Measurements from ENCODE around the gene ANKRD44.
"Not testable (repeated sequence)": the region's sequence is repeated elsewhere in the genome, so short reads cannot be mapped to it uniquely, and the experiment has no call there.

The ANKRD44 gene

GRCh38 chr2:197310271-197310985 is at the start of gene ANKRD44:
Gene ANKRD44 (minus strand): TSS chr2:197310780. CDS start chr2:197310604, 176 bp downstream.
- peak; percentile 73 to 86 for DNase-seq

- peak; percentile 6 to 12 for DNase-seq
Measured at GRCh38 chr2:197359859-197360258, 49.3 kb upstream of the ANKRD44 start.

- DNase-seq: no peak
Measured at GRCh38 chr2:197358931-197359330, 48.4 kb upstream of the ANKRD44 start.

- no peak for DNase-seq
Measured at GRCh38 chr2:197357986-197358385, 47.4 kb upstream of the ANKRD44 start.

GRCh38 chr2:197356136-197356535 is 45.6 kb upstream of the ANKRD44 start:
- DNase-seq: peak in 1 of 2 experiments; percentile 4

- DNase-seq: no peak
Measured at GRCh38 chr2:197354169-197354558, 43.6 kb upstream of the ANKRD44 start.

GRCh38 chr2:197353393-197354168 is 43.0 kb upstream of the ANKRD44 start:
- no peak for DNase-seq

- no peak for DNase-seq
Measured at GRCh38 chr2:197349699-197350098, 39.1 kb upstream of the ANKRD44 start.

- DNase-seq: peak in 1 of 2 experiments; percentile 38
Measured at GRCh38 chr2:197348721-197349360, 38.3 kb upstream of the ANKRD44 start.

GRCh38 chr2:197345846-197346370 is 35.3 kb upstream of the ANKRD44 start:
- no peak for DNase-seq

- DNase-seq: not testable (repeated sequence)
Measured at GRCh38 chr2:197343968-197344367, 33.4 kb upstream of the ANKRD44 start.

- no peak for DNase-seq
Measured at GRCh38 chr2:197340591-197340990, 30.0 kb upstream of the ANKRD44 start.

- no peak for DNase-seq
Measured at GRCh38 chr2:197339496-197340220, 29.1 kb upstream of the ANKRD44 start.

GRCh38 chr2:197339016-197339415 is 28.4 kb upstream of the ANKRD44 start:
- DNase-seq: no peak

- DNase-seq: peak in 1 of 2 experiments; percentile 11
Measured at GRCh38 chr2:197332641-197333040, 22.1 kb upstream of the ANKRD44 start.

- no peak for DNase-seq
Measured at GRCh38 chr2:197328461-197328860, 17.9 kb upstream of the ANKRD44 start.

GRCh38 chr2:197327472-197328098 is 17.0 kb upstream of the ANKRD44 start:
- DNase-seq: peak in 1 of 2 experiments; percentile 29

- no peak for DNase-seq
Measured at GRCh38 chr2:197327073-197327471, 16.5 kb upstream of the ANKRD44 start.

- DNase-seq: no peak
Measured at GRCh38 chr2:197324801-197325200, 14.2 kb upstream of the ANKRD44 start.

- DNase-seq: no peak
Measured at GRCh38 chr2:197322724-197323720, 12.4 kb upstream of the ANKRD44 start.

- no peak for DNase-seq
Measured at GRCh38 chr2:197322143-197322542, 11.6 kb upstream of the ANKRD44 start.
